DMS153 treated with DMSO at 0.1 percent for 48 hours (cell line): ENCODE results near the gene CANT1.
A peak's percentile ranks its signal among the peaks of the same experiment; 100 is the strongest.
"Not testable (repeated sequence)": the region's sequence is repeated elsewhere in the genome, so short reads cannot be mapped to it uniquely, and the experiment has no call there.

Source experiments
- DNase-seq: peaks from one replicate; lab custom pipeline; 2025; ENCODE audit not compliant: unreplicated experiment; lab: John Stamatoyannopoulos, UW

Gene CANT1

DNA sequence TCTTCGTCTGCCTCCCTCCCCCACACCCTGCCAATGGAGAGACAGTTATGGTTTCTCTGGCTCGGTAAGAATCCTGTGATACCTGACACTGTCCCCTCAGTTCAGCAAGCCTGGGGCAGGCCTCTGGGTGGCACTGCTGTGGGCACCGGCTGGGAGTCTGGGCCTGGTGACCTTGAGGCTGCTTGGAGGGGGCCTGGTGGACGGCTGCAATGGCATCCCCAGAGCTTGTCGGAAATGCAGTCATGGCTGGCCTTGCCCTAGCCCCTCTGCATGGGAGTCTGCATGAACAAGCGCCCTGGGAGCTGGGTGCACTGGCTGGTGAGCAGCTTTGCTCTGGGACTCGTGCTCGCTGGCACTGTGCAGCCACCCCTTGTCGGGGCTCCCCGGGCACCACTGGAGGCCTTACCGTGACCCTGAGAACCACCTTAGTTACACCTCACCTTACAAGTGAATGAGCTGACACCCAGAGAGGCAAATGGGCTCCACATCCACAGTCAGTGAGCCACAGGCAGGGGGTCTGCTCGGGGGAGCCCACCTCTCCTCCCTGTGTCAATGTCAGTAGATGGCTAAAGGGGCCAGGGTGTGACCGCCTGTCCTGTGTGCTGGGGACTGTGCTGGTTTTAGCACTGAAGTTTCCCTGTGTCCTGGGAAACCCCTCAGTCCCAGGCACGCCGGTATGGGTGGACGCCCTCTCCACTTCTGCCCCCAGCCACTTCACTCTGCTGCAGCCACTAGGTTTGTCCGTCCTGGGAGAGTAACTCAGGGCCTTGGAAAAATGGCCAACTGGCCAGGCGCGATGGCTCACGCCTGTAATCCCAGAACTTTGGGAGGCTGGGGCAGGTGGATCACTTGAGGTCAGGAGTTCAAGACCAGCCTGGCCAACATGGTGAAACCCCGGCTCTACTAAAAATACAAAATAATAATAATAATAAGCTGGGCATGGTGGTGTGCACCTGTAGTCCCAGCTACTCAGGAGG is 31.3 kb downstream of the CANT1 start:
- DNase-seq: no peak

DNA sequence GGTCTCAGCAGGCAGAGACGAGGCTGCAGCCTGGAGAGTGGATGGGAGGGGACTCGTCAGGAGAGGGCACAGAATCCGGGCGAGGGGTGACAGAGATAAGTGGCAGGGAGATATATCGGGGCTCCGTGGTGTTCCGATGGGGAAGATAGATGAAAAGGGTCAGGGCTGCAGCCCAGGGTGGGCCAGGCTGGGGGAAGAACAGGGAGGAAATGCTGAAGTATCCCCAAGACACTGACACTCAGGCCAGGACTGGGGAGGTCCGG is 32.0 kb downstream of the CANT1 start:
- no peak for DNase-seq

DNA sequence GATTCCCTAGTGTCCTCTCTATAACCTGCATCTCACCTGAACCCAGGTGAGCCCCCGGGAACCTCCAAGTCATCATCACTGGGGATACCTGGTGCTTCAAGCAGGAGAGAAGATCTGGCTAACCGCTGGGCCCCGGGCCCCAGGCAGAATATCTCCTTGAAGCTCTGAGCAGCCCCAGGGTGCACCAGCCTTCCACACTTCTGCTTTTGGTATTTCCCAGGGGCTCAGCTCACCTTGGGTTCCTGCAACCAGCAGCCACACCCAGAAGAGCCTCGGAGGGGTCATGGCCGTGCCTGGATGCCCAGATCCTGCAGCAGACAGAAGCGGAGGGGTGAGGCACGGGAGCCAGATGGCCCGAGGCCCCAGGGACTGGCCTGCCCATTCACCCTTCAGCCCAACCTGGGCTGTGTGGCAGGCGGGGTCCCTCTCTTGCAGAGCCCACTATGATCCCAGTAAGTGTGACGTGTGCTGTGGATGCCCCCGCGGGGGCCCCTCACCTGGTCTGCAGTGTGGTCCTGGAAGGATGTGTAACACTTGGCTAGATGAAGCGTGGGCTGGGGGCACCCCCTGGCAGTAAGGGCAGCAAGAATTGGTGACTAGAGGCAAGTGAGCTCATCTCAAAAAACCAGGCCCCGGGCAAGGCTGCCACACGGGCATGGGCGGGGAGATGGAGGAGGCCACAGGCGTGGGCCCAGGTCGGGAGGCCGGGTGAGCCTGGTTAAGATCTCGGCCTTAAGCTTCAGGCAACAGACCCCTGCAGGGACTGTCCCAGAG is 32.5 kb downstream of the CANT1 start:
- DNase-seq: no peak

DNA sequence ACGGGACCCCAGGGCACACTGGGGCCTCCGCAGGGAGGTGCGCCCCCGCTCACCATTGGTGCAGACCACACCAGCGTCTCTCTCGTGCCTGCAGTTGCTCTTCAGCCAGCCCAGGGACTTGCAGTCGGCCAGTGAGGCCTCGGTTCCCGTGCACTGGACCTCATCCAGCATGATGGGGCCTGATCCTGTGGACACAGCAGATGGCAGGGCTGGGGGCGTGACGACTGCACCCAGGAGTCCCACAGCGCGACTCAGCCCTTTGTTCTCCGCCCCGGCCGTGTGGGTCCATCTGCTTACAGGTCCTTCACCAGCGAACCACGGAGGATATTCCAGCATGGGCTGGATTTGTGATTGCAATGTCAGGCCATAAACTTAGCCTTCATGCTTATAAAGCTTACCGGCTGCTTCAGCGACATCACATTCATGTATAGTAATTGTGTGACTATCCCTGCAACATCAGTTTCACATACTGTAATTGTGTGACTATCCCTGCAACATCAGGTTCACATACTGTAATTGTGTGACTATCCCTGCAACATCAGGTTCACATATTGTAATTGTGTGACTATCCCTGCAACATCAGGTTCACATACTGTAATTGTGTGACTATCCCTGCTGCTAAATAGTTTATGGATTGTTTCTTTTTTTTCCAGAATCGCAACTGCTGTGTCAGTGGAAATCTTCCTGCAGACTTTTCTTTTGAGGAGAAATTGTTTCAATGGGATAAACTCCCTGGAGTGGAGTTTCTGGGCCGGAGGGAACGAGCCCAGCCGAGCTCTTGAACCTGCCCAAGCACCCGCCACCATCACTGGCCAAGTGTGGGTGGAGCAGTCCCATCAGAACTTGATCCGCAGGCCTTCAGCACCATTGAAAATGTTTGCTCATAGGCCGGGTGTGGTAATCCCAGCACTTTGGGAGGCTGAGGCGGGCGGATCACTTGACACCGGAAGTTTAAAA is 34.7 kb downstream of the CANT1 start:
- no peak for DNase-seq

DNA sequence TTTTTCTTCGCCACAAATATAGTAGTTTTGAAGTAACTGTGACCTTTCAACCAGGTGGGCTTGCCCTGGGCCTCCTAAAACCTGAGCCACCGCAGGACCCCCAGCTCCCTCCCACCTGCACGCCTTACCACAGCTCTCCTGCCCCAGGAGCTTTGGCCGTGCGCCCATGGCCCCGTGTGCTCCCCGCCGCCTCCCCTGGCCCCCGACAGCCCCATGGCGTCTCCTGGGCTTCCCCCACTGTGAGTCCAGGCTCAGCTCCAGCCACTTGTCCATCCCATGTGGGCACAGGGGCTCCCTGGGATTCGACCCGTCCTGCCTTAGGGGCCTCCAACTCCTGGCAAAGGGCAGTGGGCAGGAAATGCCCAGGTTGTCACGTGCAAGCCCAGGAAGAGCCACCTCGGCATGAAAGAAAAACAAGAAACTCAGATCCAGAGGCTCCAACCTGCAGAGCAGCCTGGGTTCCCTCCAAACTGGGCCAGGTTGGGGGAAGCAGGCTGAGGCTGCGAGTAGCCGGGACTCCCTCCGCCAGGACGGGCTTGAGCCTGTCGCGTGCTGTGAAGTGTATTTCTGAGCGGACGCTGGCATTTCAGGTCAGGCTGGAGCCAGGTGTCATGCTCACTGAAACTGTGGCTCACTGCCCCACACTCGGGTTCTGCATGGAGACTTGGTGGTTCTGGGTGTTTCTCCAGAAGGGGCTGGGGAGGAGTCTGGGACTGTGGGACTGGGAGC is 35.6 kb downstream of the CANT1 start:
- DNase-seq: no peak

DNA sequence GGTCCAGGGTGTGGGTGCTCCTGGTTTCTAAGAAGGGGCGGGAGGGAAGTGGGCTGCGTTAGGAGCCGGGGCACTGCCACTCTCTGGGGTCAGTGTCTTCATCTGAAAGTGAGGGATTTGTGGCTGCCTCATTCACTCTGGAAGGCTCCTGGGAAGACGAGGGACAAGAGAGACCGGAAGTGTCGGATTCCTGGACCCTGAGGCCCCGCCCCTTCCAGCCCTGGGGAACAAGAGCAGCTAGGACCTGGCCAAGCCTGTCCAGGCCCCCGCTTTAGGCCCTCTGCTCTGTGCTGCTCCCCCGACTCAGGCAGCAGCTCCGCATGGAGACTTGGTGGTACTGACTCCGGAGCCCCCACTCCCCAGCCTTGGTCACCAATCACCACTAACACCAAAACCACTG is 36.4 kb downstream of the CANT1 start:
- no peak for DNase-seq

DNA sequence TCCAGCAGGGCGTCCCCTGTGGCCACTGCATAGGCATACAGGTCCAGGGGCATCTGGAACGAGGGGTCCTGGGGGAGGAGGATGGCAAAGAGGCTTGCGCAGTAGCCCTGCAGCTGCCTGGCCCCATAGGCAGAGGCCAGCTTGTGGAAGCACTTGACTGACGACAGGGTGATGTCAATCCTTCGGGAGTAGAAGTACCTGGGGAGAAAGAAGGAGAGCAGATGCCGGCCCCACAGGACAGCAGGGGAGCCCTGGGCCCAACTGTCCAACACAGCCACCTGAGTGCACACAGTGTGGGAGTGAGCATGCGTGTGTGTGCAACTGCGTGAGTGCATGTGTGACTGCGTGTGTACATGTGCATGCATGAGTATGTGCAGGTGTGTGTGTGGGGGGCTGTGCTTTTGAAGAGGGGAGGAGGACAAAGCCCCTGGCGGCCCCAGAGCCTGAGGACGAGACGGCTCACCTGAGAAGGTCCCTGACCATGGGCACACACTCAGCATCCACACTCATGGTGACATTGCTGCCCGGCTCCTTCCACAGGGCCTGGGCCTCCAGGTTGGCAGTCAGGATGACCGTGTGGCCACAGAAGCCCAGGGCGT is 37.0 kb downstream of the CANT1 start:
- no peak for DNase-seq

DNA sequence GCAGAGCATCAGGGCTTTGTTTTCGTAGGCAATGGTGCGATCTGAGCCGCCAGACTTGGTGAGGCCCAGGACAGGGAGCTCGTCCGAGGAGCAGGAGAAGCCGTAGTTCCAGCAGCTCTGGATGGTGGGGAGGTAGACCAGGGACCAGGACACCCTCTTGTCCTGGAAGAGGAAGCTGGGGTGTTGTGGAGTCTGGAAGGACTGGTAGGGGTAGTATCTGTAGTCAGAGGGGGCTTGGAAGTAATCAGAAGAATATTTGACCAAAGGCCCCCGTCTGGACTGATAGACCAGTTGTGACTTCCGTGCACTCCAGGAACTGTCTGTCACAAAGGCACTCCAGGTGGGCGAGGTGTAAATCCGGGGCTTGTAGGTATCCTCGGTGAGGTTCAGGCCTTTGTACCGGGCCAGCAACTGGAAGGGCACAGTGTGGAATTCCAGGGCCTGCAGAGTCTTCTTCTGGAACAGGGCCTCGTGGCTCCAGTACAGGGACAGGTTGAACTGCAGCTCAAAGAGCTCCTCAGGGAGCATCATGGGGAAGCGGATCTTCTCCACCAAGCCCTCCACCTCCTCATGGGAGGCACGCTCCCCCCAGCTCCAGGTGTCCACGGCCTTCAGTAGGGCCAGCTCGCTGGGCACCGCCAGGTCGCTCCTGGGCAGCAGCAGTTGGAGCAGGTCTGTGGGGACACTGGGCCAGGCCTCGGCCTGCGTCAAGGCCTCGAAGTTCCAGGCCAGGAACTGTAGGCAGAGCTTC is 37.6 kb downstream of the CANT1 start:
- no peak for DNase-seq

DNA sequence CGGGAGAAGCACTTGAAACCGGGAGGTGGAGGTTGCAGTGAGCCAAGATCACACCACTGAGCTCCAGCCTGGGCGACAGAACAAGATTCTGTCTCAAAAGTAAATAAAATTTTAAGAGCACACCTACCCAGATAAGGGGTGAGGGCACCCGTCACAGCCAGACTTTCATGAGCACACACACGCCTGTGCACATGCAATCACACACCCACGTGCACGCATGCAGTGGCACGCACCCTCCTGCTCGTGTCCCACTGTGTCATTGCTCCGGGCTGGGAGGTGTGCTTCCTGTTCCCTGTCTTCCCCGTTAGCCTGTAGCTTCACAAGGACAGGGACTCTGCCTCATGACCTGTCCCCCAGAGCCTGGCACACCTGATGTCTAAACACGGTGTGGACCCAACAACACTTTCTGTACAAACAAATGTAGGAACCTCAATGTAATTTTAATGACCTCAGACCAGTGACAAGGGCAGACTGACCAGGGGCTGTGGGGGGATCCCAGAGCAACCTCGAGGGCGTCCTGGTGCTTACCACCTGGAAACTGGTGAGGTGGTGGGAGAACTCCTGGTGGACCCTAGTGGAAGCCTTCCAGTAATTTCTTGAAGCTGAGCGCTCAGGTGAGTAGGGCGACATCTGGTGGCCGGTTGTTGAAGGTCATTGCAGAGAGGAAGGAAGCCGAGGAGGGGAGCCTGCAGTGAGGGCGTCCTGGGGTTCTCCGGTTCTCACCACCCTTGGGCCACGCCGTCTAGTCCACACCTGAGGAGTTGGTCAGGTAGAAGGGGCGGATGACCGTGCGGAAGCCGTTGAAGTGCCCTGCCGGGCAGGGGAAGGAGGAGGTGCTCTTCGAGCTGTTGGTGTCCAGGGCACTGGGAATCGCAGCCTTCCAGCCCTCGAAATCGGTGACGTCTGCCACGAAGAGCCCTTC is 38.5 kb downstream of the CANT1 start:
- DNase-seq: peak; percentile 49

DNA sequence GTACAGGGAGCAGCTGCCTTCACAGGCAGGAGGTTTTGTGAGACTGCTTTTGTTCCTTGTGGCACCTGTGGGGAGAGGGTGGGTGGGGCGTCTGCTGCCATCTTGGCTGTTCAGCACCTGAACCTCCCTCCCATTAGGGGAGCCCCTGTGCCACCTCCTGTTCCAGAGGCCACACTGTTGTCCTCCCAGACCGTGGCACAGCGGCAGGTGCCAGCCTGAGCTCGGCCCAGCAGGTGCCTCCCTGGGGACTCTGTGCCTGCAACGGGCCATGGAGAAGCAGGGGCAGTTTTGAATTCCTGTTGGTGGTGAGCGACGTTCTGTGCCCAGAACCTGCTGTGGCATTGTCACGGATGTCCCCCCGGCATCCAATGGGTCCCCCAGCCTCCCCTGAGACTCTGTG is 39.7 kb downstream of the CANT1 start:
- no peak for DNase-seq

DNA sequence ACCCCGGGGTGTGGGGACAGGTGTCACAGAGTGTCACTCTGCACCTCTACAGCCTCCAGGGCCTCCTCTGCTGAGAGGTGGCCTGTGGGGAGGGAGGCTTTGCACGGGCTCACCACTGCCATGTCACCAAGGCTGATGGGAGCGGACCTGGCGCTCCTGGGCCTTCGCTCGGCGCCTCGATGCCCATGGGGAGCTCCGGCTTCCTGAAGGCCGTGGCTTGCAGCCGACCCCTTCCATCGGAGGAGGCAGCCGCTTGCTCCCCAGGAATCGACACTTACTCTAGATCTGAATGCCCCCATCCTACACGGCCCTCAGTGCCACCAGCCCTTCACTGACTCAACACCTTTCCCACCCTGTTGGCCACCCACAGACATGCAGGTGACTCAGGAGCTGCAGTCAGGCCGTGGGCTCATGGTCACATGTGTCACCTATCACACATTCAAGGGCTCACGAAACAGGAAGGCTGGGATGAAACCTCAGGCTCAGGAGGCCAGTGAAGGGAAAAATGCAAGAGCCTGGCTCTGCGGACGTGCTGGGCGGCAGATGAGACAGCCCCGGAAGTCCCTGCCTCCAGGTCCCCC is 41.7 kb downstream of the CANT1 start:
- no peak for DNase-seq

DNA sequence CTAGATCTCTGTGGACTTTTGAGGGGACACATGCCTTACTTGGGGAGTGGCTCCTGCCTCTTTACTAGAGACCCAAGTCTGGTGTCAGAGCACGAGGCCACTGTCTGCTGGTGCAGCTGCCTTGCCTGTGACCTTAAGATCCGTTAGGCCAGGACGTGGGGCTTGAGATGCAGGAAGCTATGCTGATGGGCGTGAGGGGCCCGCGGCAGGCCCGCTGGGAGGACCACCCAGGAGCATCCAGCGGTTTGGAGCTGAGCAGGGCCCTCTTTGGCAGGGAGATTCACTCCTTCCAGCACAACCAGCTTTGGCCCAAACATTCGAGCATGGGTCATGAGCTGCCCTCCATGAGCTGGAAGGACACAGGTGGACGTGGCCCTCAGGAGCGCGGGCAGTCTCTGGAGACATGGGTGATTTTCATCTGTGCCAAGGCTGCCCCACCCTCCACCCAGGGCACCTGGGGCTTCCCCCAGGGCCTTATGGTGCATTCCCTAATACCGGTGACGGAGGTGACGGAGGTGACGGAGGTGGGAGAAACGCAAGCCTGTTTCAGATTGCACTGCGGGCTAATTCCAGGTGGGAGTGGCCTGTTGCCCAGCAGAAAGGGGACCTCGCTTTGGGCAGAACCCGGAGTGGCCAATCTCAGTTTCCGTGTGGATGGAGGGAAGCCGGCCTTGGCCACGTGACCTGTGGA is 42.5 kb downstream of the CANT1 start:
- DNase-seq: no peak

DNA sequence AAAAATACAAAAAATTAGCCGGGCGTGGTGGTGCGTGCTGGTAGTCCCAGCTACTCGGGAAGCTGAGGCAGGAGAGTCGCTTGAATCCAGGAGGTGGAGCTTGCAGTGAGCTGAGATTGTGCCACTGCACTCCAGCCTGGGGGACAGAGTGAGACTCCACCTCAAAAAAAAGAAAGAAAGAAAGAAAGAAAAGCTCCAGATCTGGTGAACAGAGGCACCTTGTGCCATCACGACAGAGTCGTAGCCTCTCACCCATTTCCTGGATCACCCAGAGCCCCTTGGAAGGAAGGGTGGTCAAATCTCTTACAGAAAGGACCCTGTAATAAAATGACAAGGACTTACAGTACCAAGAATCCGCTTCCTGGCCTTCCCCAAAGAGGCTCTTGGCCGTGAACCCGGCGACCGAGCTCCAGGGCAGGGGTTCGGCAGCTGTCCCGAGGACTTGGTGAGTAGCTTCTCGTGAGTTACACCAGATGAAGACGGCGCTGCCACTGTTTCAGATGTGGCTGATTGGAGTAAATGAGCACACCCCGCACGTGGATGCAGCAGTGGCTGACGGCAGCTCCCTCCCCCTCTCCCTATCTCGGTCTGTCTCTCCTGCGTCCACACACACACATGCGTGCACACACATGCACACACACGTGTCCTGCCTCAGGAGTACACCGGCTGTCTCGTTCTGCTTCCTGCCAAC is 43.3 kb downstream of the CANT1 start:
- no peak for DNase-seq

DNA sequence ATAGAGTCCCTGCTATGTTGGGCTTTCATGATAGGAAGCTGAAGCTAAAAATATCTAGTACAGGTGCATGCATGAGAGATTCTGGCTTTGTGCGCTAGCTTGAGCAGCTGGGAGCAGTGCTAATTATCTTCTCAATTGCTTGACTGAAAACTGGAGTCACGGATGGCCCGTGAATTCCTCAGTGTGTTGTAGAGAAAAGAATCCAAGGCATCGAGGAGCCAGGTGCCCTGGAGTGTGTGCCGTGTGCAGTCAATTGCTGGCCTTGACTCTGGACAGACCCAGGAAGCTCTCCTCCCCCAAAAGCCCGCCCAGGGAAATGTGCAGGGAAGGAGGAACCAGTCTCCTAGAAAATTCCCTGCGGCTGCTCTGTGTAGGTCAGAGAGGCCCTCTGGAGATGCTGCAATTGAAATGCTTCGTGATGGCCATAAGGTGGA is 44.1 kb downstream of the CANT1 start:
- peak; percentile 21 for DNase-seq

DNA sequence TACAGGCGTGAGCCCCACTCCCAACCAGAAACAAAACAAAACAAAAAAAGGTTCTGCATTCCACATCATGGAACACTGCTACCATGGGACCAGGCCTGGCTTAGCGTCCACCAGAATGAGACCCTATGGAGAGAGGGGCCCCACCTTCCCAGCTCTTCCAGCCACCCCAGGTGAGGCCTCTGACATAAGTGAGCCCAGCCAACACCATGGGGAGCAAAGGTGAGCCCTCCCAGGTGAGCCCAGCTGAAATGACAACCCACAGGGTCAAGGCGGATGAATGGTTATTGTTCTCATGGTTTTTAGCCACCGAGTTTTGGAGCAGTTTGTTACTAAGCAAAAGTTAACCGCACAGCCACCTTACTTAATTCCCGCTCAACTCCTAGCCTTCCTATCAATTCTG is 46.2 kb downstream of the CANT1 start:
- no peak for DNase-seq

DNA sequence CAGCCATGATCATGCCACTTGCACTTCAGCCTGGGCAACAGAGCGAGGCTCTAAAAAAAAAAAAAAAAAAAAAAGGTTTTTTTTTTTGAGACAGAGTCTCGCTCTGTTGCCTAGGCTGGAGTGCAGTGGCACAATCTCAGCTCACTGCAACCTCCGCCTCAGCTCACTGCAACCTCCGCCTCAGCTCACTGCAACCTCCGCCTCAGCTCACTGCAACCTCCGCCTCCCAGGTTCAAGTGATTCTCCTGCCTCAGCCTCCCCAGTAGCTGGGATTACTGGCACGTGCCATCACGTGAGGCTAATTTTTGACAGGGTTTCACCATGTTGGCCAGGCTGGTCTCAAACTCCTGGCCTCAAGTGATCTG is 46.6 kb downstream of the CANT1 start:
- DNase-seq: not testable (repeated sequence)
